ENCODE data around the gene PHRF1.

The PHRF1 gene

GRCh38 chr11:539971-540481 lies 36.2 kb upstream of the PHRF1 start:
- no peak for DNase-seq

- no peak for DNase-seq
Measured at GRCh38 chr11:540583-541432, 35.5 kb upstream of the PHRF1 start.

- no peak for DNase-seq
Measured at GRCh38 chr11:541433-541885, 34.8 kb upstream of the PHRF1 start.

GRCh38 chr11:544817-545166 lies 31.5 kb upstream of the PHRF1 start:
- DNase-seq, result no peak

- DNase-seq, result no peak
Measured at GRCh38 chr11:545171-545570, 31.1 kb upstream of the PHRF1 start.

- no peak for DNase-seq
Measured at GRCh38 chr11:548700-549603, 27.3 kb upstream of the PHRF1 start.

- DNase-seq, result no peak
Measured at GRCh38 chr11:550021-550745, 26.1 kb upstream of the PHRF1 start.

GRCh38 chr11:550746-551085 lies 25.6 kb upstream of the PHRF1 start:
- no peak for DNase-seq

- DNase-seq, result no peak
Measured at GRCh38 chr11:551131-551530, 25.1 kb upstream of the PHRF1 start.

- DNase-seq, result no peak
Measured at GRCh38 chr11:551596-551995, 24.7 kb upstream of the PHRF1 start.

- no peak for DNase-seq
Measured at GRCh38 chr11:553083-553987, 22.9 kb upstream of the PHRF1 start.

- DNase-seq, result no peak
Measured at GRCh38 chr11:553988-554340, 22.3 kb upstream of the PHRF1 start.

- DNase-seq, result peak; percentile 78
Measured at GRCh38 chr11:554428-555226, 21.6 kb upstream of the PHRF1 start.

GRCh38 chr11:555227-555779 lies 21.0 kb upstream of the PHRF1 start:
- DNase-seq, result no peak

GRCh38 chr11:555780-556661 lies 20.2 kb upstream of the PHRF1 start:
- no peak for DNase-seq

- no peak for DNase-seq
Measured at GRCh38 chr11:556662-557256, 19.5 kb upstream of the PHRF1 start.

- DNase-seq, result no peak
Measured at GRCh38 chr11:557328-558132, 18.7 kb upstream of the PHRF1 start.

GRCh38 chr11:558503-558902 lies 17.8 kb upstream of the PHRF1 start:
- DNase-seq, result no peak

Measured in stimulated activated CD4-positive, alpha-beta T cell treated with anti-CD3 and anti-CD28 coated beads, Interleukin-12 subunit alpha, Interleukin-12 subunit beta, amount 100 ng/mL, for 4 hours (primary cell).